Endothelial cell of coronary artery (primary cell): ENCODE results near the gene HDAC6. TPM values are rescaled to one million over a fixed set of nuclear protein-coding genes. Genes with fewer than 3 reads are reported as not detected.

ENCODE experiments used
- total RNA-seq: library from RNA; depleted of rRNA; stranded (reverse); fragments of >200 nt; gene quantifications from 2 replicates; pipeline ENCODE4 v1.2.3, GENCODE V29; 2014

HDAC6 gene
- total RNA-seq: 19.4 and 36.7 TPM in 2 replicates

GRCh38 chrX:48801280-48802088 is at the start of gene HDAC6:
TSS of gene HDAC6 (plus strand) at chrX:48802067. CDS start at chrX:48802693, 626 bp downstream.

DNA sequence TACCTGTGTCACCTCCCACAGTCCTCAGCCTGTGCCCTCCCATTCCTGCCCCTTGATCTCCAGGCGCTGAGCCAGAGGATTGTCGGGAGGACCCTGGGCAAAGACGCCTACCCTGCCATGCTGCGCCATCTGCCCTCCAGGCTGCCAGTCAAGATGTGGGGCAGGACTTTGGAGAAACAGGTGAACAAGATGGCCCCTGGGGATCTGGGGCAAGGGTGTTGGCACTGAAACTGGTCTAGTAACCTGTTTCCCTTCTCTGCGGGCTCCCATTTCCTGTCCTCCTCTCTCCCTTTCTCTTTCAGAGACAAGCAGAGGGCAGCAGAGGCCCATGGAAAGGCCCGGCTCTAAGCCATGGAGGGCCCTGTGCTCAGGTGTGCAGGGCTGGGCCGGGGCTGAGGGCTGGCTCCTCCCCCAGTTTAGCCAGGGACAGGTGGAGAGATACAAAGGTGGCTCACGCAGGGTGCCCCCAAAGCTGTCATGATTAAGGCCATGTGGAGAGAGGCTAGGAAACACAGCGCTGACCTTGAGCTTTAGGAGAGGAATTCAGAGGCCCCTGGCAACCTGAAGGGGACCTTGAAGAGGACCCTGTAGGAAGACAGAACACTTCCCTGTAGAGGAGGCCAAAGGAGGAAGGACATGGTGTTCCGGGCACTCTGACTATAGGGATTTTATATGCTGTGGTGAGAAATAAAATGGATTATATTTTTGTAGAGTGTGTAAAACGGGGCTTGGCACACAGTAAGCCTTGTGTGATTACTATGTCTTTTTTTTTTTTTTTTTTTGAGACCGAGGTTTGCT is 40.0 kb upstream of the HDAC6 start, which contains the start of gene GLOD5:
Gene GLOD5 (plus strand): TSS at position 74 of the 798 bp plus-strand sequence. CDS start 44 bp downstream, at position 118.

GRCh38 chrX:48786341-48786800 is 15.5 kb upstream of the HDAC6 start, which contains the start of gene GATA1:
TSS of gene GATA1 (plus strand) at chrX:48786590. CDS start at chrX:48791110, 4,520 bp downstream.

GRCh38 chrX:48826135-48826875 is 24.4 kb downstream of the HDAC6 start, which contains the start of gene ERAS:
TSS of gene ERAS (plus strand) at chrX:48826513. CDS start at chrX:48829124, 2,611 bp downstream.

DNA sequence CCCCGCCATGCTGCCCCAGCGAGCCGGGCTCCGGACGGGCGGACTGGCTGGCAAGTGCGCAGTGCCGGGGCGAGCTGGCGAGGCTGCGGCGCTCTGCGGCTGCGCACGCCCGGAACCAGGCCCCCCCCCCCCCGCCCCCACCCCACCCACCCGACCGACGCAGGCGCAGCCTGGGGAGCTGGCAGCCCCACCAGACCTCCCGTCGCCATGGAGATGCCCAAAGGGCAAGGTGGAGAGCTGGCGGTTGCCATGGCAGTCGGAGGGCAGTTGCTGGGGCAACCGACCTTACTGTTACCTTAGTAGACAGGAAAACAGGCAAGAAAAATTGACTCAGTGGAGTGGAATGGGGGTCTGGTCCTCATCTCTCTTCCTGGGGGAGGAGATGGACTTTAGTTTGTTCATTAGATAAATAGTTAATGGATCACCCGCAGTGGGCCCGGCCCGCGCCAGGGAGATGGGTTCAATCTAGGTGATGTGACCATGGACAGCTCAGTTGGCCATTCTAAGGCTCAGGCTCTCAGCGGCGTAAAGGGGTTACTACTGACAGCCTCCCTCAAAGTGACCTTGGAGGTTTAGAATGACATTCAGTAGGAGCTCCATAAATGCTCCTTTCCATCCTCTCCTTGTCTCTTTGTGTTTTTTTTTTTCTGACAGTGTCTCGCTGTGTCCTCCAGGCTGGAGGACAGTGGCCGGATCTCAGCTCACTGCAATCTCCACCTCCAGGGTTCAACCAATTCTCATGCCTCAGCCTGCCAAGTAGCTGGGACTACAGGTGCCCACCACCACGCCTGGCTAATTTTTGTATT is 33.9 kb downstream of the HDAC6 start, which contains the start of gene PCSK1N:
Gene PCSK1N (minus strand): TSS at position 87 of the 806 bp plus-strand sequence. CDS start 78 bp downstream, at position 9.

Other genes starting within 250 kb of the HDAC6 start
- 119 and 458 TPM in 2 replicates for gene RBM3, start 227.6 kb upstream of the HDAC6 start, total RNA-seq
- 158 and 184 TPM in 2 replicates for gene WDR13, start 204.6 kb upstream of the HDAC6 start, total RNA-seq
- gene WAS, start 118.3 kb upstream of the HDAC6 start, total RNA-seq: 0.09 and 0.18 TPM in 2 replicates
- gene SUV39H1, start 105.3 kb upstream of the HDAC6 start, total RNA-seq: 2.9 and 5.8 TPM in 2 replicates
- not detected in 2 replicates for gene GLOD5, start 40.3 kb upstream of the HDAC6 start, total RNA-seq
- gene GATA1, start 15.5 kb upstream of the HDAC6 start, total RNA-seq: not detected in 2 replicates
- gene ERAS, start 24.4 kb downstream of the HDAC6 start, total RNA-seq: not detected in 2 replicates
- gene PCSK1N, start 33.5 kb downstream of the HDAC6 start, total RNA-seq: not detected in 2 replicates
- gene TIMM17B, start 95.7 kb downstream of the HDAC6 start, total RNA-seq: 16.2 and 18.1 TPM in 2 replicates
- 88.2 and 121 TPM in 2 replicates for gene PQBP1, start 95.9 kb downstream of the HDAC6 start, total RNA-seq
- gene SLC35A2, start 109.6 kb downstream of the HDAC6 start, total RNA-seq: 8.6 and 9.0 TPM in 2 replicates
- 3.2 and 3.4 TPM in 2 replicates for gene PIM2, start 117.0 kb downstream of the HDAC6 start, total RNA-seq
- gene OTUD5, start 155.5 kb downstream of the HDAC6 start, total RNA-seq: 25.2 and 31.2 TPM in 2 replicates
- gene KCND1, start 169.8 kb downstream of the HDAC6 start, total RNA-seq: 0.18 and 0.47 TPM in 2 replicates
- gene GRIPAP1, start 200.2 kb downstream of the HDAC6 start, total RNA-seq: 34.0 and 34.5 TPM in 2 replicates
- 16.4 and 22.4 TPM in 2 replicates for gene TFE3, start 241.3 kb downstream of the HDAC6 start, total RNA-seq